ENCODE results near the gene RTL9.
"Not testable (repeated sequence)": the region's sequence is repeated elsewhere in the genome, so short reads cannot be mapped to it uniquely, and the experiment has no call there.

The RTL9 gene

GRCh38 chrX:110358548-110358947 lies at the start of gene RTL9:
RTL9 (plus strand) TSS chrX:110358848; CDS start chrX:110450618, 91,770 bp downstream.
- DNase-seq = no peak

- DNase-seq = no peak
These were observed 48.5 kb upstream of the RTL9 start for GRCh38 chrX:110310000-110310790.

DNA sequence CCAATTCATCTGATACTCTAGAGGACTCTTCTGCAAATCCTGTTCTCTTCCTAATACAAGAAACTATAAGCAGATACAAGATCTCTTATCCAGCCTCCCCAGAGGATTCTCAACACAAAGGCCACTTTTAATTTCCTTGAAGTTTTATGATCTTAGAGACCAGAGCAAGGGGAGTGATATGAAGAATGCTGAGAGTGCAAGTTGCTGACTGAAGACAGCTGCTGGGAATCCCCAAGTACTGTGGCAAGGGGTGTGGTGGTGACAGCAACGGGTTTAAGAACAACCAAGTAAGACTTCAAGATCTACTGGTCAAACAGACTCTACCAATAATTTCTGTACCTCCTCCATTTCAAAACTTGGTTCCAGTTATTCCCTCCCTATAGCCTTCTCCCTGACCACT lies 47.8 kb upstream of the RTL9 start:
- DNase-seq = no peak

- no peak for DNase-seq
These were observed 47.0 kb upstream of the RTL9 start for GRCh38 chrX:110311437-110312230.

DNA sequence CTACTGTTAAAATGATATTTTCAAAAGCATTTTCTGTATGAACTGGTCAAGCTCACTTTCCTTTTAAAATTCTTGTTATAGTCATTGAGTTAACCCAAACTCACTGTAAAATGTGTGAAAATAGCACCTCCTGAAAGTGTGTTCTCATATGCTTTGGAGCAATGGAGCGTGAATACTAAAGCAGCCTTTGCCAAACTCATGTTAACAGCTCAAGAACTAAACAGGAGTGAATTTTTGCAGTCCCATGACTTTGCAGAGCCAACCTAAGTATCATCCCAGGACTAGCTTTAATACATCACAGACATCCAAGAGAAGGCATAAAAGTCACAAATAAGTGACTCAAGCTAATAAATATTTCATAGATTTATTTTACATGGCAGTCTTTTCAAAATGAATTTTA lies 43.1 kb upstream of the RTL9 start:
- no peak for DNase-seq

DNA sequence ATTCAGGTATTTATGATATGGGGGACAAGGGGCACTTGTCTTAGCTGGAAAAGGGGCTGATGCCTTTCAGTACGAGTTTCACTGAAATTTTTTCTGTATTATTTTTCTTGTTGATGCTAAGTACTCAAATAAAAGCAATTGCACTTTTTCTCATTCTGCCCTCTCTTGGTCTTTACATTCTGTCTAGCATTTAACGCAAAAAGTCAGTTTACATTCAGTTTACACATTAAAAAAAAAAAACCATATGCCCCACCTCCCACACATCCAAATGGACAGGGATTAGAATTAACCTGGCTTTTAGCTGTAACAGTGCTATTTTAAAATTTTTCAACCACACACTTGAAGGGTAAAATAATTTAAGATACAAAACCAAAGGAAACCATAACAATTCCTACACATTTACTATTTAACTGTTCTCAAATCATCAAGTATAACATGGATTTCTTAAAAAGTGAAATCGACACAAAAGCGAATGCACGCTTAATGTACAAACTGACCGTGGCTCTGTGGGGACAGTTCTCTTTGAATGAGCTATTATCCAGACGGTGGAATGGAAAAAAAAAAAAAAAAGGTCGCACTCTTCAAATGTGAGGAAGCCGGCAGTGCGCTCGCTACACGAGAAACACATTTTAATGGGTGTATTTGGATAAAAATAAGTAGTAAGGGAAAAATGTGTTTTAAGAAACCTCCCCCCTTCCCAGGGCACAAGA lies 42.1 kb upstream of the RTL9 start:
- DNase-seq = no peak

- no peak for DNase-seq
These were observed 41.4 kb upstream of the RTL9 start for GRCh38 chrX:110317061-110317819.

- DNase-seq = peak; percentile 60
These were observed 40.6 kb upstream of the RTL9 start, which contains the start of gene AMMECR1 for GRCh38 chrX:110317820-110318663. AMMECR1 (minus strand) TSS chrX:110318085; CDS start chrX:110318071, 14 bp downstream.

GRCh38 chrX:110318664-110318968 lies 40.0 kb upstream of the RTL9 start:
- no peak for DNase-seq

DNA sequence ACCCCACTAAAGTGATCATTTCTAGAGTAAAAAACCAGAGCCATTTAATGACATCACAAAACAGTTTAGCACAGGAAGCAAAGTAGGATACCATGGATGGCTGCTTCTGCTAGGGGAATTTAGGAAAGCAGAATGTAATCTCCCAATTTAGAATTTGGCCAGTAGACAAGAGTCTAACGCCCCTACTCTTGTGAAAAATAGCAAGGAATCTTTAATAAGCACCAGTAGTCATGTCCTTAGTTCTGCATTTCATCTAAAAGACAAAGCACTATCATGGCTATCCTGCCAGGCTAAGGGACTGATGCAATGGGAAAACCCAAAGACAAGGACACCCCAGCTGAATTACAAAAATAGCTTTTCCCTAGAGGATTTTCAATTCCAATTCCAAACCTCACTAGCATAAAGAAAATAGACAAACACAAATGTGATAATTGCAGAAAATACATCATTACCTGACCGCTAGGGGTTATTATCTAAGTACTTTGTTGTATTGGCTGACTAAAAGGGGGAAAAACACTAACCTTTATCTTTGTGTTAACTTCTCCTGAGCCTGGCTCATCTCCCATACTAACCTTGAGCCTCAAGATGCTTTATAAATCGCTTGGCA lies 38.2 kb upstream of the RTL9 start:
- DNase-seq = no peak

DNA sequence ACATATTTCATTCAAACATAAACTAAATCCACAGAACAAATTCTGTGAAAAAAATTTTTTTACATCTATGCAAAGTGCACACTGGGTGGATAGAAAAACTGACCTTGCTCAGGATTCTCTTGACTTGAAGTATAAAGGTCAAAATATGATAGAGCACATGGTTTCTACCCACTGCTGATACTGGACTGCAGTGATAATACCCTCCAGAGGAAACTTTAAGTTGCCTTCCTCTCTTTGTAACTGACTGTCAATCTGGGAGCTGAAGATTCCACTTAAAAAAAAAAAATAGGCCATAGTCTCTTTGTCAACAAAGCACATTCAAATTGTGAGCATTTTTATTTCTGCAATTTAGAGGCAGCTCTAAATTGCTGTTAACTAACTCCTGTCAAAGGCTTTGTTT lies 37.6 kb upstream of the RTL9 start:
- DNase-seq = no peak

GRCh38 chrX:110321670-110322069 lies 37.0 kb upstream of the RTL9 start:
- DNase-seq = peak; percentile 25

DNA sequence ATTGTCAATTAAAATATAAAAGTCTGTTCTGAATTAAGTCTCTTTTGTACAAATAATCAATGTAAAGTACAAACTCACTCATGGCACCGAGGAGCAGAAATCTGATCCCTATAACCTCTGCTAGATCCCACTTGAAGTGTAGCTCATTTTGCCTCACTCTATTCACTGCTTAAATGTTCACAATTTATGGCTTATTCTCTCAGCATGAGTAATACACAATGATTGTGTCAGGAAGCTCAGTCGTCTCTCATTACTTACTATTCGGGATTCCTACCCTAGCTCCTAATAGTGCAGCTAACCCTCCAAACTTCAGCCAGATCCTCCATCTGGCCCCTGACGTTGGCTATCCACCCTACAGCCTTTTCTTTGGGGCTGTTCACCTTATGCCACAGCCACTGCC lies 36.0 kb upstream of the RTL9 start:
- DNase-seq = no peak

- no peak for DNase-seq
These were observed 31.9 kb upstream of the RTL9 start for GRCh38 chrX:110326712-110327111.

DNA sequence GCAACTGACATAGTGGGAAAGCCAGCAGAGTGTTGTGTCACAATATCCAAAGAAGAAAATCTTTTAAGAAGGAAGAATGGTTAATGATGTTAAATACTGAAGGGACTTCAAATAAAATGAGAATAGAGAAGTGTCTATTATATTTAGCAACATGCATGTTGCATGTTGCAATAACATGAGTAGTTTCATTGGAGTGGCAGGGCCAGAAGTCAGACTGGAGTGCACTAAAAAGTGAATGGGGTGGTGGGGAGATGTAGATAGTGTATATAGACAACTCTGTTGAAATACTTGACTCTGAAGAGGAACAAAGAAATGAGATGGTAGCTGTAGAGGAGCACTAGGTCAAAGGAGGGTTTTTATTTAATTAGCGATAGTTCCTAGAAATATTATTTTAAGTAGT lies 31.3 kb upstream of the RTL9 start:
- DNase-seq = peak; percentile 93

GRCh38 chrX:110328613-110329012 lies 30.0 kb upstream of the RTL9 start:
- not testable (repeated sequence) for DNase-seq

DNA sequence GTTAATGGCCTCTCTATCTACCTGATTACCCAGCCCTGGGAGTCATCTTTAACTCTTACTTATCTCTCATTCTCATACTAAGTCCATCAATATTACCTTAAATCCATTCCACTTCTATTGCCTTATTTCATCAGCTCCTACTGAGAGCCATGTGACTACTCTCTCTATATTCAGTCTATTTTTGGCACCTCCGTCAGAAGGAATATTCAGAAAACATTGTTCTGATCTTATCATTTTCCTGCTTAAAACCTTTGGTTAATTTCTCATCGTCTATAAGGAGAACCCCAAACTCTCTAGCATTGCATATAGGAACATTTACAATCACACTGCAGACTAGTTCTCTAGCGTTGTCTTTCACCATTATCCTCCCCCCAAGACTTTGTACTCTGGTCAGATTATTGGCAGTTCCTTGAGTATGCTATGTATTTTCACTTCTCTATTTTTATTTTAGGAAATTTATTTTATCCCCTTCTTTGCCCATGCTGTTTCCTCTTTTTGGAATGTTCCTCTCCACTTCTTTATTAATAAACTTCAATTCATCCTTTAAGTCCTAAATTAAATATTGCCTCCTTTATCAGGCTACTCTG lies 27.1 kb upstream of the RTL9 start:
- DNase-seq = peak; percentile 76

DNA sequence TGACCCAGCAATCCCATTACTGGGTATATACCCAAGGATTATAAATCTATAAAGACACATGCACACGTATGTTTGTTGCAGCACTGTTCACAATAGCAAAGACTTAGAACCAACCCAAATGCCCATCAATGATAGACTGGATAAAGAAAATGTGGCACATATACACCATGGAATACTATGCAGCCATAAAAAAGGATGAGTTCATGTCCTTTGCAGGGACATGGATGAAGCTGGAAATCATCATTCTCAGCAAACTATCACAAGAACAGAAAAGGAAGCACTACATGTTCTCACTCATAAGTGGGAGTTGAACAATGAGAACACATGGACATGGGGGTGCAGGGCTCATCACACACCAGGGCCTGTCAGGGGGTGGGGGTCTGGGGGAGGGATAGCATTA lies 25.2 kb upstream of the RTL9 start:
- not testable (repeated sequence) for DNase-seq

- DNase-seq = peak; percentile 12
These were observed 19.7 kb upstream of the RTL9 start for GRCh38 chrX:110338935-110339334.

DNA sequence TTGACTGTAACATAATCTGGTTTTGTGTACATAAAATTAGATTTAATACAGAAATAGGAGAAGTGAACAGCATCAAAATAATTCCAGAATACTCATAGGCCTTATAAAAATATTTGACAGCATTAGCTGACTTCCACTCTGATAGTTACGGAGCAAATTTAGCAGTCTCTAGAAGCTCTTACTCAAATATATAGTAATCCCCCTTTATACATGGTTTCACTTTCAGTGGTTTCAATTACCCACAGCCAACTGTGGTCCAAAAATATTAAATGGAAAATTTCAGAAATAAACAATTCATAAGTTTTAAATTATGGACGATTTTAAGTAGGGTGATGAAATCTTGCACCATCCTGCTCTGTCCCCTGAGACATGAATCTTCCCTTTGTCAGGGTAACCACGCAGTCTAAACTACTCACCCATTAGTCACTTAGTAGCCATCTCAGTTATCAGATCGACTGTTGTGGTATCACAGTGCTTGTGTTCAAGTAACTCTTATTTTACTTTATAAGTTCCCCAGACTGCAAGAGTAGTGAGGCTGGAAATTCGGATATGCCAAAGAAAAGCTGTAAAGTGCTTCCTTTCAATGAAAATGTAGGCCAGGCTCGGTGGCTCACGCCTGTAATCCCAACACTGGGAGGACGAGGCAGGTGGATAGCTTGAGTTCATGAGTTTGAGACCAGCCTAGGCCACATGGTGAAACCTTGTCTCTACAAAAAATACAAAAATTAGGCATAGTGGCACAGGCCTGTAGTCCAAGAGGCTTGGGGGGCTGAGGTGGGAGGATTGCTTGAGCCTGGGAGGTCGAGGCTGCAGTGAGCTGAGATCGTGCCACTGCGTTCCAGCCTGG lies 17.2 kb upstream of the RTL9 start:
- DNase-seq = peak; percentile 70

Data from MV-4-11 (cell line).